Retina (tissue), 1 donor: Measurements from ENCODE around the gene YRDC.

ENCODE experiments used
- DNase-seq: peaks from one replicate; pipeline ENCODE4 v3.0.0-alpha.2; 2016

YRDC gene

DNA sequence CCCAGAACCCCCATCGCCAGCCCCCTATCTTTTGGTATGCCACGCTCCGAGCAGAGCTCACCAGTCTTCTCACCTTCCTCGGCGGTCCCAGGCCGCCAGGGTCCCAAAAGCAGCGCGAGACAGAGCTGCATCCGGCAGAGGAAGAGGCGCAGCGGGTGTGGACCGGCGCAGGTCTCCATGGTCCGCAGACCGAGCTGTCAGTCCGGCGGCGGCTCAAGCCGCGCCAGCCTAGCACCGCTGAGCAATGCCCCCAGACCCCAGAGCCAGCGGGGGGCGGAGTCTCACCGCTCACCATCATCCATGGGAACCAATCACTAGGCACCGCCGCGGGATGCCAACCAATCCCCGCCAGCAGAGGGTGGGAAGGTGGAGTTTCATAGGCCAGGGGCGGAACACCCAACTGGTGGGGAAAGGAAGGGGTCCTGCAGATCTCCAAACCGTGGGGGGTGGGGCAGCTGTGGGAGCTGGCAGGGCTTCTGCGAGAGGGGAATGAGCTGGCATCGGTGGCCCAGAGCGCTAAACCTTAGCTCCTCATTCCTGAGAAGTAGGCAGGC lies 43.0 kb downstream of the YRDC start, which contains the start of gene EPHA10:
TSS of gene EPHA10 (minus strand) at position 233 of the 554 bp plus-strand sequence. CDS start at position 179, 54 bp downstream.
- peak; percentile 89 for DNase-seq

DNA sequence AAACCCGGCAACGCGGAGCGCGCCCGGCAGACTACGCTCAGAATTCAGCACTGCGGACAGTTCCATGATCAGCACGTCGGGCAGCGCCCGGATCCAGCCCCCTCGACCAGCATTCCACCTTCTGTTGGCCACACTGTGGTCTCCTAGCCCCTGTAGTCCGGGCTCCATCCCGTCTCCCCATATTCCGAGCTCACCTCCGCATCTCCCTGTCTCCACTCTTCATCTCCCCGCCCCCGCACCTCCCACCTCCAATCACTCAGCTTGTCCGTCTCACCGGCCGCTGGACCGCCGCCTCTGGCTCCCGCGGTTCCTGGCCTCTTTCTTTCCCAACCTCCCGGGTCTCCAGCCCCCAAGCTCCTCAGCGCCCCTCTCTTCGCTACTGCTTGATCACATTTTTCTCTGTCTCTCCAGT lies 43.6 kb downstream of the YRDC start:
- DNase-seq: peak; percentile 84

DNA sequence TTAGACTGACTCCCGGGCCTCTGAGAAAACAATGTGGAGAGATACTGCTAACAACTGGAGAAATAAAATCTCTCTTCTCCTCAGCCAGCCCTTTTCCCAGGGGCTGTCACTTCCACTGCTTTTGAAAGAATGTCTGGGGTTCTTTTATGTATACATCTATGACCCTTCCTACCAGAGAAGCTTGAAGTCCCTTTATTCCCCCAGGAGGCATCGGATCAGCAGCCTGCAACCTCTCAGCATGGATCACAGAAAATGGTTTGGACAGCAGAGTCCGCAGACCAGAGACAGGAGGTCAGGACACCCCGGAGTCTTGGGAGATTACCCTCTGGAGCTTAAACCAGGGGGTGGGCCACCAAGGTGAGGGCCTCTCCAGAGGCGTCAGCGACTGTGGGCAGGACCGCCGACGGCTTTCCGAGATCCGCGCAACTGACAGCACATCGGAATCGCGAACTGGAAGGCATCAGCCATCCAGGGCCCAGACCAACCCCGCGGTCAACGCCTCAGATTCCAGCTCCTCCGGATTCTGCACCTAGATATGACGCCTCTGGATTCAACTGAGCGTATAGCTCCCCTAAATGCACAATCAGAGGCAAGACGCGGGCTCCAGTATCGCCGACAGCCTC lies 44.1 kb downstream of the YRDC start:
- no peak for DNase-seq

DNA sequence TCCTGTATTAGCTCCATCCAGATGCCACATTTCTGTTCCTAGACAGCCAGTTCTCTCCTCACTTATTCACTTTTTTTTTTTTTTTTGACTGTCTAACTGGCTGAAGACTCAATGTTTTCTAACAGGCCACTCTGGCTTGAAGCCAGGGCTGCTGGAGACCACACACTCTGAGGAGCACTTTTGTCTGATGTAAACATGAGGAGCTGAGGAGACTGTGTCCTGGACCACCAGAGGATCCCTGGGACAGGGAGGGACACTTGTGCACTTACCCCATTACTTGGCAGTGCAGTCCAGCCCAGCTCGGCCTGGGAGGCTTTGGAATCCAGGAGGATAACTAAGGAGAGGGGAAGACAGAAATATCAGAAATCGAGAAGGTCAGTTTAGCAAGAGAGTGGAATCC lies 45.5 kb downstream of the YRDC start:
- no peak for DNase-seq

DNA sequence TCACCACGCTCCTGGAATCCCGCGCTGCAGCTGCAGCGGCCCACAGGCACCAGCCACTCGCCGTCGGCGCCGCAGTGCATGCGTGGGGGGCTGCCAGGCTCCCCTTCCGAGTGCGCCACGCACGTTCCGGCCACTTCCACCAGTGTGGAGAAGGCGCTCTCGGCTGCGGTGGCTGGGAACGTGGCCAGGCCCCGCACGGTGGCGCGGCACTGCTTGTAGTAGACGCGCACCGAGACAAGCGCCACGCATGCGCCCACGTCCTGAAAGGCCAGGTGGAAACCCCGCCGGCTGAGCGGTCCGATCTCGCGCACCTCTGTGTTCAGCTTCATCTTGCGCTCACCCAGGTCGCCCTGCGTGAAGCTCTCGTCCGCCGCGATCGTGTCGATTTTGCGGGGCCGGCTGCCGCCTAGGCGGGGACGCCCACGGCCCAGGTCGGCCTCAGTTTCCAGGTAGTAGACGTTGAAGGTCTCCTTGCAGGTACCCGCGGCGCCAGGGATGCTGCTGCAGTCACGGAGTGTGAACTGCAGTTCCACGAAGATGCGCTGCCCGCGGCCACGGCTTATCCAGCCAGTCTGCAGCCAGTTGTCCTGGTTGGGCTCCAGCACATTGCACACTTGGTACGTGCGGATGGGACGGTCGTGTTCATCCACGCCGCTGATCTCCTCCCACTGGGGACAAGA lies 46.5 kb downstream of the YRDC start:
- no peak for DNase-seq

DNA sequence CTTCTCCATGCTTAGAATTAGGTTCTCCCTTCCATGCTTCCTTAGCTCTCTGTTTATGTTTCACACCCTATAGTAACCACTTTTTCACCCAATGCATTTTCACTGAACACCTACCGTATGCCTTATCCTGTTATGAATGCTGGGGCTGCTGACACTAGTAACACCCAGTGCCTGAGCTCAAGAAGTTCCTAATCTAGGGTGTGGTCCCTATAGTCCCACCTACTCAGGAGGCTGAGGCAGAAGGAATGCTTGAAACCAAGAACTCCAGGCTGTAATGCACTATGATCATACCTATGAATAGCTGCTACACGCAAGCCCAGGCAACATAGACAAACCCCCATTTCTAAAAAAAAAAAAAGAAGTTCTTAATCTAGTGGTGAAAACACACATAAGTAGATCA lies 48.6 kb downstream of the YRDC start:
- no peak for DNase-seq

DNA sequence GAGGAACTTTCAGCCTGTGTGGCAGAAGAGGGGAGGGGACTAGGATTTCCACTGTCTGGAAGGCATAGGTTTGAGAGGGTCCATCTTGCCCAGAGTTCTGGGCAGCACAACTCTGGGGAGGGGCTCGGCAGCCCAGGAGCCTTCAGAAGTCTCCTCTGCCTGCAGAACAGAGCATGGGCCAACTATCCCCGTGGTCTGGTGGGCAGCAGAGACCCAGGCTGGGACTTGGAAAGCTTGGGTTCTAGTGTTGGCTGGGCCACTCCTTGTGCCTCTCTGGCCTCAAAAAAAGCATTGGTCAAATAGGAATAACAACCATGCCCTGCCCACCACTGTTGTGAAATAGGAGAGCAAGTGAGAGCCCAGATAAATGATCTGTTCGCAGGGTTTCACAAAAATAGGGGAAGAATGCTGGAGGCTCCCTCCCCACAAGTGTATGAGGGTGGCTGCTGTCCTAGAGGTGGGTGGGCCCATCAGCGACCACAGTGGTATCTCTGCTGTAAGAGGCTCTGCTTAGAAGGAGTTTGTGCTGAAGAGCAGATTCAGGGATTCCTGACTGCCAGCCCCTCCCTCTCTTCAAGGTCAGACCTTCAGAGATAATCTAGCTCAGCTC lies 52.0 kb downstream of the YRDC start:
- no peak for DNase-seq

DNA sequence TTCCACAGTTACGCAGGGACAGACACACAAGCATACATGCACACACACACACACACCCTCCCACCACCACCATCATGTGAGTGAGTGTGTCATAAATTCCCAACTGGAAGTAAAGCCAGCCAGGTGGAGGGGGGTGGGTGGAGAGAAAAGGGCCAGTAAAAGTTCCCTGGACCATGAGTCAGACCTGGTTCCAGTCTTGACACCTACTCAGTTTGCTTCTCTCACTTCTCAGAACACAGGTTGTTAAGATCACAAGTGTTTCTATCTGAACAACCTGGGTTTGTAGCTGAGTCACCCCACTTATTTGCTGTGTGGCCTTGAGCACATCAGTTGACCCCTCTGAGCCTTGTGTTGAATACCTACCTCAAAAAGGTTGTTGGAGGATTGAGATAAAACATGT lies 52.7 kb downstream of the YRDC start:
- no peak for DNase-seq

DNA sequence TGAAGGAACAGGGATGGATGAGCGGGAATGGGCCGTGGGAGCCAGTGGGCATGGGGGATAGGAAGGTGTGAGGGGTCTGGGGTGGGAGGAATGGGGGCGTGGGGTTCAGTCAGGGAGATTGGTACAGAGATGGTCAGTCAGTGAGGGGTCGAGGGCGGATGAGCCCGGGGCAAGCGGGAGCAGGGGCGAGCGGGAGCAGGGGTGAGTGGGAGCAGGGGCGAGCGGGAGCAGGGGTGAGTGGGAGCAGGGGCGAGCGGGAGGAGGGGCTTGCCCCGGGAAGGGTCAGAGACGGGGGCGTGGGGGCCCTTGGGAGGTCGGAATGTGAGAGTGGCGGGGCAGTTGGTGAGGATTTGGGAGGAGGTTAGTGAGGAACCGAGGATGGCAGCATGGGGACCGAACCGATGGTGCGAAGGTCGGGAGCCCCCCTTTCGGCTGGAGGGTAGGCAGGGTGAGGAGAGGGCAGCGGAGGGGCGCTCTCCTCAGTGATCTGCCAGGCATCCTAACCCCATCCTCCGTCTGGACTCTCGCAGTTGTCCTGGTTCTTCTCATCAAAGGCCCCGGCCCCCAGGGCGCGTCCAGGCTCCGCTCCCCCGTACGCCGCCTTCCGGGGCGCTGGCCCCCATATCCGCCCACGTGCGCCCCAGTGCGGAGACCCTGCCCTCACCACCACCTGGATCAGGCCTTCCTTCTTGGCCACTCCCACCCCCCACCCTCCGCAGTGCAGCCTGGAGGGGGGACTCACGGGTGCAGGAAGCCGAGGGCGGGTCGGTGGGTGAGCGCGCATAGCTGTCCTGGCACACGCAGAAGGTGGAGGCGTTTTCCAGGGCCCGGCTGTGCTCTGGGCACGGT lies 54.3 kb downstream of the YRDC start:
- no peak for DNase-seq
